GM06990 (cell line): Measurements from ENCODE around the gene KRT32.

Source experiments
- DNase-seq: peaks from one replicate; pipeline ENCODE4 v3.0.0-alpha.2; 2011; ENCODE audit not compliant: insufficient read length; ENCODE audit errors: extremely low read depth
- H3K27me3 ChIP-seq: replicated peaks from 2 replicates; pipeline ENCODE4 v1.6.0; 2011; ENCODE audit warnings: low read length; ENCODE audit not compliant: control insufficient read depth, insufficient read depth
- H3K36me3 ChIP-seq: 2 replicates; pipeline ENCODE4 v1.5.1; 2011; ENCODE audit warnings: low read length; ENCODE audit not compliant: control insufficient read depth, insufficient read depth
- H3K4me3 ChIP-seq: replicated peaks from 2 replicates; pipeline ENCODE4 v1.5.1; 2011; ENCODE audit warnings: low read depth, mild to moderate bottlenecking, control low read depth, low read length
- CTCF ChIP-seq: IDR thresholded peaks from 2 replicates; pipeline ENCODE4 v1.5.1; 2011; ENCODE audit warnings: low read length, control low read depth, mild to moderate bottlenecking, inconsistent platforms; ENCODE audit not compliant: insufficient read depth, poor library complexity, severe bottlenecking

KRT32 gene

GRCh38 chr17:41483991-41484826 is 17.0 kb upstream of the KRT32 start:
- Histone ChIP-seq H3K27me3 (no peaks in the 10 kb centered on the region; the same call in 1 of the 2 replicates), H3K36me3 (no peaks in the 10 kb centered on the region), H3K4me3 (no peak overlapping the region)
- TF ChIP-seq CTCF = no peak
- DNase-seq = no peak

GRCh38 chr17:41483531-41483930 is 16.3 kb upstream of the KRT32 start:
- Histone ChIP-seq H3K27me3 (no peaks in the 10 kb centered on the region; the same call in 1 of the 2 replicates), H3K36me3 (no peaks in the 10 kb centered on the region), H3K4me3 (no peak overlapping the region)
- DNase-seq = no peak
- no peak for TF ChIP-seq CTCF

GRCh38 chr17:41481036-41481435 is 13.8 kb upstream of the KRT32 start, which contains the start of gene KRT35:
KRT35 (minus strand) TSS chr17:41481151; CDS start chr17:41481097, 54 bp downstream.
- Histone ChIP-seq H3K27me3 (no peaks in the 10 kb centered on the region; the same call in 1 of the 2 replicates), H3K4me3 (no peak within 1 kb of the TSS), H3K36me3 (no peaks in the 10 kb centered on the region)
- no peak for DNase-seq
- TF ChIP-seq CTCF = no peak

GRCh38 chr17:41480581-41480980 is 13.4 kb upstream of the KRT32 start:
- no peaks in the 10 kb centered on the region; the same call in 1 of the 2 replicates for H3K27me3 ChIP-seq
- no peak overlapping the region for H3K4me3 ChIP-seq
- no peak for DNase-seq
- no peaks in the 10 kb centered on the region for H3K36me3 ChIP-seq
- no peak for TF ChIP-seq CTCF

GRCh38 chr17:41480136-41480535 is 12.9 kb upstream of the KRT32 start:
- TF ChIP-seq CTCF = no peak
- DNase-seq = no peak

GRCh38 chr17:41478237-41478636 is 11.1 kb upstream of the KRT32 start:
- H3K36me3 ChIP-seq = no peaks in the 10 kb centered on the region
- H3K4me3 ChIP-seq = no peak overlapping the region
- no peaks in the 10 kb centered on the region; the same call in 1 of the 2 replicates for H3K27me3 ChIP-seq
- no peak for DNase-seq
- TF ChIP-seq CTCF = no peak

More at GRCh38 chr17:41480136-41480535, 12.9 kb upstream of the KRT32 start:
- Histone ChIP-seq H3K36me3 (no peaks in the 10 kb centered on the region), H3K27me3 (no peaks in the 10 kb centered on the region), H3K4me3 (no peak overlapping the region)
